H9 (cell line): ENCODE data around the gene LUZP1. TPM values are rescaled to one million over a fixed set of nuclear protein-coding genes. Genes with fewer than 3 reads are reported as not detected.

ENCODE experiments used
- DNase-seq: peaks from one replicate; pipeline ENCODE4 v3.0.0-alpha.2; 2017
- H2AFZ ChIP-seq: one replicate; pipeline ENCODE4 v1.6.1; 2013; ENCODE audit warnings: mild to moderate bottlenecking, low read length, control low read depth, moderate library complexity
- H2AK5ac ChIP-seq: 2 replicates; pipeline ENCODE4 v1.6.1; 2013; ENCODE audit warnings: low read length, control low read depth, mixed read lengths; ENCODE audit not compliant: insufficient read length
- H2BK120ac ChIP-seq: one replicate; pipeline ENCODE4 v1.6.1; 2013; ENCODE audit warnings: low read depth, mild to moderate bottlenecking, low read length, control low read depth, inconsistent platforms; ENCODE audit not compliant: poor library complexity, severe bottlenecking
- H2BK12ac ChIP-seq: 2 replicates; pipeline ENCODE4 v1.6.1; 2013; ENCODE audit warnings: low read length, control low read depth, mixed read lengths, low read depth; ENCODE audit not compliant: insufficient read length
- H2BK15ac ChIP-seq: 2 replicates; pipeline ENCODE4 v1.6.1; 2013; ENCODE audit warnings: low read depth, low read length, control low read depth
- H2BK20ac ChIP-seq: one replicate; pipeline ENCODE4 v1.6.1; 2013; ENCODE audit warnings: low read depth, mild to moderate bottlenecking, low read length, control low read depth, inconsistent platforms; ENCODE audit not compliant: poor library complexity, severe bottlenecking
- H2BK5ac ChIP-seq: 2 replicates; pipeline ENCODE4 v1.6.1; 2013; ENCODE audit warnings: low read length, control low read depth, mixed read lengths; ENCODE audit not compliant: insufficient read length
- H3K14ac ChIP-seq: 2 replicates; pipeline ENCODE4 v1.6.1; 2013; ENCODE audit warnings: low read length, control low read depth; ENCODE audit not compliant: insufficient read depth
- H3K18ac ChIP-seq: 2 replicates; pipeline ENCODE4 v1.6.1; 2013; ENCODE audit warnings: low read depth, mild to moderate bottlenecking, mixed read lengths, low read length, control low read depth; ENCODE audit not compliant: insufficient read length
- H3K23ac ChIP-seq: 2 replicates; pipeline ENCODE4 v1.6.1; 2013; ENCODE audit warnings: low read length, control low read depth, mixed read lengths, low read depth; ENCODE audit not compliant: insufficient read length
- H3K23me2 ChIP-seq: 2 replicates; pipeline ENCODE4 v1.6.1; 2013; ENCODE audit warnings: low read depth, mild to moderate bottlenecking, mixed read lengths, low read length, control low read depth; ENCODE audit not compliant: insufficient read length, poor library complexity, severe bottlenecking
- H3K27ac ChIP-seq: 2 replicates; pipeline ENCODE4 v1.5.1; 2013; ENCODE audit warnings: low read length, control low read depth, mixed read lengths, low read depth; ENCODE audit not compliant: insufficient read length
- H3K27me3 ChIP-seq: 2 replicates; pipeline ENCODE4 v1.6.1; 2013; ENCODE audit warnings: low read length, control low read depth, inconsistent platforms; ENCODE audit not compliant: insufficient read depth
- H3K4ac ChIP-seq: 2 replicates; pipeline ENCODE4 v1.6.1; 2013; ENCODE audit warnings: low read depth, mild to moderate bottlenecking, control low read depth, inconsistent platforms, low read length, moderate library complexity
- H3K4me1 ChIP-seq: 2 replicates; pipeline ENCODE4 v1.6.1; 2013; ENCODE audit warnings: low read length, control low read depth, inconsistent platforms; ENCODE audit not compliant: insufficient read depth
- H3K4me2 ChIP-seq: 2 replicates; pipeline ENCODE4 v1.6.1; 2013; ENCODE audit warnings: low read length, control low read depth, mixed read lengths; ENCODE audit not compliant: insufficient read length, insufficient read depth
- H3K56ac ChIP-seq: 2 replicates; pipeline ENCODE4 v1.6.1; 2013; ENCODE audit warnings: low read depth, mild to moderate bottlenecking, mixed read lengths, low read length, control low read depth; ENCODE audit not compliant: insufficient read length
- H3K79me1 ChIP-seq: 2 replicates; pipeline ENCODE4 v1.6.1; 2013; ENCODE audit warnings: low read depth, mild to moderate bottlenecking, moderate library complexity, low read length, control low read depth, inconsistent platforms; ENCODE audit not compliant: insufficient read depth, poor library complexity, severe bottlenecking
- H3K79me2 ChIP-seq: 2 replicates; pipeline ENCODE4 v1.6.1; 2013; ENCODE audit warnings: low read length, control low read depth, inconsistent platforms; ENCODE audit not compliant: insufficient read depth
- H3K9ac ChIP-seq: 2 replicates; pipeline ENCODE4 v1.6.1; 2013; ENCODE audit warnings: low read length, control low read depth, mixed read lengths; ENCODE audit not compliant: insufficient read length; ENCODE audit errors: extremely low read depth
- H3K9me3 ChIP-seq: one replicate; pipeline ENCODE4 v1.6.1; 2013; ENCODE audit warnings: low read depth, low read length, inconsistent platforms; ENCODE audit not compliant: control insufficient read depth
- H3T11ph ChIP-seq: one replicate; pipeline ENCODE4 v1.6.1; 2013; ENCODE audit warnings: mild to moderate bottlenecking, low read length, control low read depth, inconsistent platforms
- H4K20me1 ChIP-seq: one replicate; pipeline ENCODE4 v1.6.1; 2013; ENCODE audit not compliant: control insufficient read depth, insufficient read length, insufficient read depth
- H4K5ac ChIP-seq: 2 replicates; pipeline ENCODE4 v1.6.1; 2013; ENCODE audit warnings: low read depth, mild to moderate bottlenecking, mixed read lengths, low read length, control low read depth; ENCODE audit not compliant: insufficient read length
- H4K8ac ChIP-seq: replicated peaks from 2 replicates; pipeline ENCODE4 v1.6.1; 2013; ENCODE audit warnings: low read length, control low read depth, mixed read lengths, low read depth; ENCODE audit not compliant: insufficient read length
- H4K91ac ChIP-seq: 2 replicates; pipeline ENCODE4 v1.6.1; 2013; ENCODE audit warnings: low read depth, mild to moderate bottlenecking, moderate library complexity, mixed read lengths, low read length, control low read depth; ENCODE audit not compliant: insufficient read length
- H3K27ac Mint-ChIP-seq, 3 experiments: 2 replicates in 2 of 3; 3 replicates in 1 of 3; pipeline ENCODE4 v1.8.0; 2020 to 2021; ENCODE audit warnings: mixed read lengths in 3 of 3, mild to moderate bottlenecking in 1 of 3, moderate library complexity in 1 of 3
- H3K27me3 Mint-ChIP-seq: 2 replicates; pipeline ENCODE4 v1.8.0; 2021; ENCODE audit warnings: low read depth, mild to moderate bottlenecking, moderate library complexity, mixed read lengths
- H3K36me3 Mint-ChIP-seq, 3 experiments: 2 replicates in 2 of 3; 3 replicates in 1 of 3; pipeline ENCODE4 v1.8.0; 2020 to 2021; ENCODE audit warnings: low read depth in 3 of 3, mixed read lengths in 3 of 3; ENCODE audit not compliant: insufficient read depth in 1 of 3
- H3K4me1 Mint-ChIP-seq, 2 experiments: 2 replicates each; pipeline ENCODE4 v1.8.0; 2020; ENCODE audit warnings: mixed read lengths in 2 of 2
- H3K4me3 Mint-ChIP-seq, 2 experiments: 2 replicates in 1 of 2; 3 replicates in 1 of 2; pipeline ENCODE4 v1.8.0; 2020 to 2021; ENCODE audit warnings: mild to moderate bottlenecking in 2 of 2, mixed read lengths in 2 of 2, moderate library complexity in 1 of 2
- H3K9me3 Mint-ChIP-seq, 2 experiments: 2 replicates in 1 of 2; 3 replicates in 1 of 2; pipeline ENCODE4 v1.8.0; 2020; ENCODE audit warnings: mild to moderate bottlenecking in 2 of 2, mixed read lengths in 2 of 2, moderate library complexity in 1 of 2
- CTCF ChIP-seq: fragments of 200-600 bp; sonication (generic); conservative IDR thresholded peaks from 3 replicates; pipeline ENCODE4 v1.8.0; 2021; ENCODE audit warnings: antibody characterized with exemption, mild to moderate bottlenecking
- WGBS: extraction: QIAGEN DNeasy Blood & Tissue Kit; methylation state at CpG from one replicate; pipeline ENCODE4 v1.1.7; 2013; ENCODE audit warnings: missing lambda C conversion rate, low lambda C conversion rate, mixed read lengths; ENCODE audit not compliant: insufficient read length; ENCODE audit errors: extremely low coverage; 5-methylcytosine and 5-hydroxymethylcytosine counted together
- total RNA-seq: library from RNA; stranded (reverse); gene quantifications from 2 replicates; pipeline ENCODE4 v1.2.1, GENCODE V29; 2021

Gene LUZP1
- total RNA-seq, 1 experiment from 2014 or later: 48.2 TPM

- peak overlapping the region; percentile 23 for H3K14ac ChIP-seq
- no peak overlapping the region for H3K56ac ChIP-seq
- H2BK15ac ChIP-seq: no peak overlapping the region
- DNase-seq: peak; percentile 70
- no peaks in the 10 kb centered on the region for H3K79me2 ChIP-seq
- peaks cover 2 to 4% of the 10 kb centered on the region in 2 experiments; a peak in 3 of 4 replicates for H3K4me1 Mint-ChIP-seq
- no peak overlapping the region for H4K91ac ChIP-seq
- H3K9me3 Mint-ChIP-seq: no peaks in the 10 kb centered on the region
- no peak overlapping the region for H3K23ac ChIP-seq
- peak overlapping the region; percentile 68 to 80 for H3K4me3 Mint-ChIP-seq
- H3K79me1 ChIP-seq: no peaks in the 10 kb centered on the region
- peaks cover 3% of the 10 kb centered on the region for H3K23me2 ChIP-seq
- H3K27me3 Mint-ChIP-seq: peaks cover 62% of the 10 kb centered on the region
- H3K18ac ChIP-seq: no peak overlapping the region
- TF ChIP-seq CTCF: peak; percentile 34; the same call in 1 of the 3 replicates
- H2AK5ac ChIP-seq: no peak overlapping the region
- no CpG with 5 or more reads among the region's 62 CpGs for WGBS
- H3K4me1 ChIP-seq: no peaks in the 10 kb centered on the region
- peaks cover 5% of the 10 kb centered on the region; the same call in 1 of the 2 replicates for H3K27me3 ChIP-seq
- H3K4ac ChIP-seq: no peak overlapping the region
- H3K9ac ChIP-seq: peak overlapping the region; percentile 32
- H3T11ph ChIP-seq: no peak overlapping the region
- no peaks in the 10 kb centered on the region for H4K20me1 ChIP-seq
- no peak overlapping the region for H4K5ac ChIP-seq
- H3K27ac ChIP-seq: no peak overlapping the region
- H3K27ac Mint-ChIP-seq: no peak overlapping the region; a peak in 2 of 7 replicates
- H2BK12ac ChIP-seq: no peak overlapping the region
- H2AFZ ChIP-seq: no peak overlapping the region
- H3K36me3 Mint-ChIP-seq: no peaks in the 10 kb centered on the region; a peak in 1 of 7 replicates
- H4K8ac ChIP-seq: no peak overlapping the region
- peak overlapping the region; percentile 86 for H3K4me2 ChIP-seq
- no peaks in the 10 kb centered on the region for H3K9me3 ChIP-seq
- no peak overlapping the region for H2BK5ac ChIP-seq
- H2BK120ac ChIP-seq: no peak overlapping the region
- no peak overlapping the region for H2BK20ac ChIP-seq
These were observed 9.1 kb upstream of the LUZP1 start for GRCh38 chr1:23177438-23178380.
